ENCODE results near the gene SPI1.
"Not testable (repeated sequence)": the region's sequence is repeated elsewhere in the genome, so short reads cannot be mapped to it uniquely, and the experiment has no call there.

The SPI1 gene

DNA sequence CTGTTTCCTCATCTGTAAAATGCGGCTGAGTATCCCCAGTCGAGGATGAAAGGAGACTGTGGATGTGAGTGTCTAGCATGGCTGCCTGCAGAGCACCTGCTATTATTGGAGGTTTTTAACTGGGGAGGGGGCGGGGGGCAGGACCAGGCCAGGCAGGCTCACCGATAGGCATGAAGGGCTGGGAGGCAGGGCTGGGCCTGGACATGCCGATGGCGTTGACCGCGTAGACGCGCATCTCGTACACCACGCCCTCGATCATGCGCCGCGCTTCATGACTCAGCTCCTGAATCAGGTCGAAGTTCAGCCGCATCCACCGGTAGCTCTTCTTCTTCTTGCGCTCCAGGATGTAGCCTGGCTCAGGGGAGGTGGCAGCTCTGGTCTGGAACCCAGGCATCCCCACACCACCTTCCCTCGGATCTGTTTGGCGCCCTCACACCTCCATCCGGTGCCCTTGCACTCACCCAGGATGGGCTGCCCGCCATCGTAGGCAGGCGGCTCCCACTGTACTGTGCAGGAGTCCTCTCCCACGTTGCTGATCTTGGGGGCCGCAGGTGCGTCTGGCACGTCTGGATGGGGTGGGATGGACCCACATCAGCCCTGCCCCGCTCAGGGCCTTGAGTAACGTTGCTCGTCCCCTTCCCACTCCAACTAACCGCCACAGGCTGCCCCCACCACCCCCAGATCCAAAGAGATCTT is 41.0 kb downstream of the SPI1 start:
- no peak for DNase-seq

- no peak for DNase-seq
These were observed 41.8 kb downstream of the SPI1 start for GRCh38 chr11:47336595-47336994.

DNA sequence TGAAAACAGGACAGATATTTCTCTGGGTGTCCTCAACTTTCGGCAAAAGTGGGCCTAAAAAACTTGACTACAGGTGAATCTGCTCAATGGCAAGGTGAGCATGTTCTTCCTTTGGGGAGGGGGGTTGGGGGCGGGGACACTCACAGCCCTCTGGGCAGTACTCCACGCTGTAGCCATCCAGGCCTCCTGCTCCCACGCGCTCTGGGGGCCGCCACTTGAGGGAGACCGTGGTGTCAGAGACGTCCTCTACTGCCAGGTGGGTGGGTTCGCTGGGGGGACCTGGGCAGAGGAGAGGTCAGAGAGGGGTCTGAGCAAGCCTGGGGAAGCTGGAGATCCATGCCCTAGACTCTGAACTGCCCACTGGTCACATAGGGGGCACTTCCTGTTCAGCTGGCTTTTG is 42.6 kb downstream of the SPI1 start:
- DNase-seq: no peak

- DNase-seq: not testable (repeated sequence)
These were observed 43.5 kb downstream of the SPI1 start for GRCh38 chr11:47334699-47335411.

DNA sequence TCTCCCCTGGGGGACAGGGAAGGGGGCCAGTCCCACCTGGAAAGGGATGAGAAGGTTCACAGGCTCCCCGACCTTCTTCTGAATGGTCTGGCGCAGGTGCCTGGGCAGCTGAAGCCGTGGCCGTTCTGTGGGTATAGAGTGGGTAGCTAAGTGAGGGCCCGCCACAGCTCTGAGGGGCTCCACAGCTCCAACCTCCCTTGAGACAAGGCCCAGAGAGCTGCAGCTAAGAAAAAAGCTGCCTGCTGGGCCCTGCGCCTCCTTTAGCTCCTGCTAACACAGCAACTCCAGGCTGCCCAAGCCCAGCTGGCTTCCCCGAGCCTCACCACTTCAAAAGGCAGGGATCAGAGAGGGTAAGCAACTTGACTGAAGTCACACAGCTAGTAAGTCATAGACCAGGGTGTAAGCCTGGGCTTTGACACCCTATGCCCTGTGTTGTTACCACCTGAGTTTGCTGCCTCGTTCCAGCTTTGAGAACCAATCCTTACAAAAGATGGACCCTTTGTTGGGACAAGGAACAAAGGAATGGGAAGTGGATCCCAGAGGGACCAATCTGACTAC is 44.4 kb downstream of the SPI1 start:
- DNase-seq: no peak

DNA sequence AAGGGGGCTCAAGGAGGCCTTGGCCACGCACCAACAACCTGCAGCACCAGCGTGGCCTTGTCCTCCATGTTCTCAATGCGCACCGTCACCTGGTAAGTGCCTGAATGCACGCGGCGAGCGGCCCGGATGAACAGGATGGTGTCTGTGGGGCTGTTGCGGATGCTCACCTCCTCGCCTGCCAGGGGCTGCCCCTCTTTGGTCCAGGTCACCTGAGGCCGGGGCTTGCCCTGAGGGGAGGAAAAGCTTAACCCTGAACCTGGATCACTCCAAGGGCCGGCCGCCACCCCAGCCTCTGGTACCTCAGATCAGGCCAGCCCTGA is 44.9 kb downstream of the SPI1 start:
- DNase-seq: no peak

GRCh38 chr11:47332791-47333525 is 45.4 kb downstream of the SPI1 start:
- DNase-seq: no peak

DNA sequence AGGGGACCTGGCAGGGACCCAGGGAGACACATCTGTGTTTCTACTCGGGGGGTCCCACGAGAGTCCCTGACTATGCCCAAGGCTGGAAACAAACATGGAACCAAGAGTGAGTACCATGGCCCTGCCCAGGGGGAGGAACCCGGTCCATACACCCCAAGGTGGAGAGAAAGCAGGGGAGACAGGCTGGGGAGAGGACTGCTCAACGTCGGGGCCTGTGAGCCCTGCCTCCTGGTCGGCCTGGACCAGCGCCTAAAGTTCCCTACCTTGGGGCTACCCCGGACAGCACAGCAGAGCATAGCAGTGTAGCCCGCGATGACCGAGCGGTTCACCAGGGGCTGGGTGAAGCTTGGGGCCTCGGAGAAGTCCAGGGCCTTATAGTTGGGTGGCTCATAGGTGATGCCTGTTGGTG is 46.0 kb downstream of the SPI1 start:
- no peak for DNase-seq

- no peak for DNase-seq
These were observed 46.7 kb downstream of the SPI1 start for GRCh38 chr11:47331454-47332302.

DNA sequence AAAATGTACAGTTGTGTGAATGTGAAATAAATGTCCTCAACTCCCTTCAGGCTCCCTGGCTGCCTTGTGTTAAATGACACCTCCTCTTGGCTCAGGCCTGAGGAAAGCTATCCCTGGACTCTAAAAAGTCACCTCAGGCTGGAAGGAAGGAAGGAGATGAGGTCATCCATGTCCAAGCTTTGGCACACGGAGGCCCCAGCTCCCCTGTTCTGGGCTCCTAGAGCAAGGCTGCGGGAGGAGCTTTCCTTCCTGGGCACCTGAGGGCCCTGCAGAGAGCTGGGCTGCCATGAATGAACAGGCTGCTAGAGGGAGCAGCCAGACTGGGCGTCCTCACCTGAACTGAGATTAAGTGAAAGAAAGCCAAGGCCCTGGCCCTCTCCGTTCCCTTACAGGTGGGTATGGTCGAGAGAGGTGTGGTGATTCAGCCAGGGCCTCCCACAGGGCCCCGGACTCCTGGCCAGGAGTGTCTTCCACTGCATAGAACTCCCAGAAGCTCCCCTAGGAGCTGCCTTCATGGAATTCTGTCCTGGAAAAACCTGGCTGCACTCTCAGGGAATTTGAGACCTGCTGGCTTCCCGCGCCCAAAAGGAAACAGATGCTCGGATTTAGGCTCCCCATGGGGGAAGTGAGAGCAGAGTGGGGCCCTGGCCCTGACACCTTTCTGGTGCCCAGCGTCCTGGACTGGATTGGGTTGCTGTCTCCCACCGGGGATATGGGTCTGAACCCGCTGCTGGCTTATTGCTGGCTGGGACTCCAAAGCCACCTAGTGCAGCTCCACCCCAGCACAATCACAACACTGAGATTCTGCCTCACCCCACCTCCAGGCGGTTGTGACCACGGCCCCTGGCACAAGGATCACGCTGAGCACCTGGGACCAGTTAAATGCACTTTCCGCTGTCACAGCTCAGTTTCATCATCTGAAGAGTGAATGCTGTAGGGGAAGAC is 48.1 kb downstream of the SPI1 start:
- DNase-seq: no peak

DNA sequence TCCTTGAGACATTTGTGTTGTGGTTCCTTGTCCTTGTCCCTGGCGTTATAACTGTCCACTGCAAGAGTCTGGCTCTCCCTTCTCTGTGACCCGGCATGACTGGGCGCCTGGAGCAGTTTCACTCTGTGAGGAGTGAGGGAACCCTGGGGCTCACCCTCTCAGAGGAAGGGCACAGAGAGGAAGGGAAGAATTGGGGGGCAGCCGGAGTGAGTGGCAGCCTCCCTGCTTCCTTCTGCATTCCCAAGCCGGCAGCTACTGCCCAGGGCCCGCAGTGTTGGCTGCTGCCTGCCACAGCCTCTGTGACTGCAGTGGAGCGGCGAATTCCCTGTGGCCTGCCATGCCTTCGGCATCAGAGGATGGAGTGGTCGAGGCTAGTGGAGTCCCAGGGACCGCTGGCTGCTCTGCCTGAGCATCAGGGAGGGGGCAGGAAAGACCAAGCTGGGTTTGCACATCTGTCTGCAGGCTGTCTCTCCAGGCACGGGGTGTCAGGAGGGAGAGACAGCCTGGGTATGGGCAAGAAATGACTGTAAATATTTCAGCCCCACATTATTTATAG is 48.8 kb downstream of the SPI1 start:
- DNase-seq: no peak

- DNase-seq: no peak
These were observed 49.6 kb downstream of the SPI1 start for GRCh38 chr11:47328449-47329390.

- DNase-seq: no peak
These were observed 50.4 kb downstream of the SPI1 start for GRCh38 chr11:47327949-47328348.

- DNase-seq: no peak
These were observed 51.3 kb downstream of the SPI1 start for GRCh38 chr11:47327025-47327424.

GRCh38 chr11:47326198-47326597 is 52.1 kb downstream of the SPI1 start:
- DNase-seq: no peak

DNA sequence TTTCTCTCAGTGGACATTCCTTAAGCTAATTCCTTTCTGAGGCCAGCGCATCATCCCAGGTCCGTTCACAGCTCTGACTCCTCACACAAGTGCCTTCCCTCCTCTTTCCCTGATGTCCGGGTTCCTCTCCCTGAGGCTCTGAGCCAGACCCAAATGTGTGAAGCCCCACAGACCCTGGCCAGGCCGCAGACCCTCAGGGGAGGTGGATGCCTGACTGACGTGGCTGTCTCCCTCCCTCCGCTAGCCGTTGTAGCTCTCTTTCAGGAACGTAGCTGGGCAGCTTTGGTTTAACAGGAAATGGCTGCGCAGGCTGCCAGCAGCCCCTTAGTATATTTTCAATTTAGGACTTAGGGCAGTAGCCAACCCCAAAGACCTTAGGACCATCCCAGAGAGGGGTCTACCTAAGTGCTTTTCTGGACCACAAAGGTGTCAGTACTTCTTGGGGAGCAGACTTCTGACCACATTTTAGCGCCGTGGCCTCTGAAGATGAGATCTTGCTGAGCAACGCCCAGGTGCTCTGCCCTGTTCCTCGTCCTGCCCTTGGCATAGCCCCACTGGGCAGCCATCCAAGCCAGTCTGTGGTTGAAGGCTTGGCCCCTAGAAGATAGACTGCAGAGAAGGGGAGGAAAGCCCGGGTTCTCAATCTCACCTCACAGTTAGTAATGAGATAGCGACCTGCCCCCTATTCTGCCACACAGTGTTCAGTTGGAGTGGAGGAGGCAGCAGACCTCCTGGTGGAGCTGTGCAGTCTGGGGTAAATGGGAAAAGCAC is 52.9 kb downstream of the SPI1 start:
- DNase-seq: no peak

- DNase-seq: no peak
These were observed 53.8 kb downstream of the SPI1 start for GRCh38 chr11:47324520-47324919.

GRCh38 chr11:47318166-47318565 is 60.2 kb downstream of the SPI1 start:
- no peak for DNase-seq

GRCh38 chr11:47317064-47317828 is 61.1 kb downstream of the SPI1 start:
- no peak for DNase-seq

Data from activated CD8-positive, alpha-beta memory T cell treated with anti-CD3 and anti-CD28 coated beads, Interleukin-2, amount 50 U/mL, for 48 hours (primary cell).